GM21786 (cell line): ENCODE results near the gene TSPEAR.
"Not testable (repeated sequence)": the region's sequence is repeated elsewhere in the genome, so short reads cannot be mapped to it uniquely, and the experiment has no call there.

ENCODE experiments used
- ATAC-seq: cut with Tn5 transposase; IDR thresholded peaks from one replicate; pipeline ENCODE4 v1.9.1; 2021; ENCODE audit not compliant: unreplicated experiment

Gene TSPEAR

GRCh38 chr21:44656868-44657267 lies 54.5 kb downstream of the TSPEAR start:
- no peak for ATAC-seq

GRCh38 chr21:44654576-44655175 lies 56.7 kb downstream of the TSPEAR start, which contains the start of gene KRTAP12-4:
KRTAP12-4 (minus strand) TSS chr21:44654659; CDS start chr21:44654614, 45 bp downstream.
- ATAC-seq = no peak

GRCh38 chr21:44653656-44654575 lies 57.5 kb downstream of the TSPEAR start:
- no peak for ATAC-seq

GRCh38 chr21:44653123-44653522 lies 58.2 kb downstream of the TSPEAR start:
- no peak for ATAC-seq

- ATAC-seq = no peak
Measured at GRCh38 chr21:44650973-44651675, 60.2 kb downstream of the TSPEAR start.

GRCh38 chr21:44650265-44650972 lies 61.0 kb downstream of the TSPEAR start:
- no peak for ATAC-seq

- ATAC-seq = no peak
Measured at GRCh38 chr21:44649521-44650100, 61.8 kb downstream of the TSPEAR start.

GRCh38 chr21:44648557-44649311 lies 62.6 kb downstream of the TSPEAR start:
- no peak for ATAC-seq

GRCh38 chr21:44647222-44647552 lies 64.2 kb downstream of the TSPEAR start:
- ATAC-seq = no peak

- ATAC-seq = not testable (repeated sequence)
Measured at GRCh38 chr21:44646366-44647221, 64.8 kb downstream of the TSPEAR start, which contains the start of gene KRTAP10-11. KRTAP10-11 (plus strand) TSS chr21:44646414; CDS start chr21:44646459, 45 bp downstream.

GRCh38 chr21:44644878-44645277 lies 66.5 kb downstream of the TSPEAR start:
- no peak for ATAC-seq

- ATAC-seq = no peak
Measured at GRCh38 chr21:44643741-44644310, 67.5 kb downstream of the TSPEAR start.

- ATAC-seq = no peak
Measured at GRCh38 chr21:44640761-44641160, 70.6 kb downstream of the TSPEAR start.

GRCh38 chr21:44639331-44639655 lies 72.1 kb downstream of the TSPEAR start:
- no peak for ATAC-seq

- not testable (repeated sequence) for ATAC-seq
Measured at GRCh38 chr21:44638506-44639330, 72.7 kb downstream of the TSPEAR start.

- not testable (repeated sequence) for ATAC-seq
Measured at GRCh38 chr21:44637851-44638348, 73.5 kb downstream of the TSPEAR start.

GRCh38 chr21:44637018-44637850 lies 74.1 kb downstream of the TSPEAR start, which contains the start of gene KRTAP10-10:
KRTAP10-10 (plus strand) TSS chr21:44637356; CDS start chr21:44637418, 62 bp downstream.
- no peak for ATAC-seq
